NCI-H524 treated with DMSO at 0.1 percent for 48 hours (cell line): ENCODE measurements around the gene NHSL2.
"Not testable (repeated sequence)": the region's sequence is repeated elsewhere in the genome, so short reads cannot be mapped to it uniquely, and the experiment has no call there.

Experiments used
- DNase-seq: peaks from one replicate; lab custom pipeline; 2025; lab: John Stamatoyannopoulos, UW

The NHSL2 gene

GRCh38 chrX:71923516-71923915 lies 12.9 kb downstream of the NHSL2 start:
- DNase-seq, result peak; percentile 52

GRCh38 chrX:71927040-71927439 lies 16.4 kb downstream of the NHSL2 start:
- no peak for DNase-seq

DNA sequence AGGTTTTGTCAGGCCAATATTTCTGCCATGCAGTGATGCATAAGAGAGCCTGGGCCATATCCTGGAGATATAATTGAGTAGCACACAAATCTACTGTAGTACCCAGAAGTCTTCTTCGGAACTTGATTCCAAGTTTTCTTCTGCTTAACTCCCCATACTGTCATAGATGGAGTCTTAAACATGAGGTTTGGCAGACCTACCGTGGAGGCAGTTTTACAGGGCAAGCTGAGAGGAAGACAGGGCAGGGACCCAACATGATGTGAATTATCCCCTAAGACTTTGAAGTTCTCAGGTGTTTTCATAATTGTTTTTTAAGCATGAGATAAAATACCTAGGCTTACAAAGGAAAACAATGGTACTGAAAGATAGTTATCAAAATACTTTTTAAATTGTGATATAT lies 18.2 kb downstream of the NHSL2 start:
- no peak for DNase-seq

- no peak for DNase-seq
Observed at GRCh38 chrX:71930298-71930697, 19.7 kb downstream of the NHSL2 start.

DNA sequence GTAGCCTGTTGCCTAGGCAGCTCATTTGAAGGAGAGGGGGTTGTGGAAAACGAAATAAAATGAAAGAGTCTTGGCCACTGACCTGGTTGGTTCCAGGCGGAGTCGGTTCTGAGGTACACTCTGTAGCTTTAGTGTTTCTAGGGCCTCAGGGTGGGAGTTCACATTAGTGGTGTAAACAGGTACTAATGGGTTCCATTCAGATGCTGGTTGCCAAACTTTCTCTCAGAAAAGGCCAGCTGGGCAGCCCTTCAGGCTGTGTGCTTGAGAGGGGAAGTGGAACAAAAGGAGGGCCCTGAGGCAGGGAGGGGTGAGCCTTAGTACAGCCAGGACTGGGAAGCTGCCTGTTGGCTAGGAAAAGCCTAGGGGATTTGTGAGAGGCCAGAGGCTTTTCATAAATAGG lies 24.8 kb downstream of the NHSL2 start:
- no peak for DNase-seq

GRCh38 chrX:71936632-71937031 lies 26.0 kb downstream of the NHSL2 start:
- DNase-seq, result no peak

GRCh38 chrX:71938371-71938770 lies 27.7 kb downstream of the NHSL2 start:
- no peak for DNase-seq

- DNase-seq, result no peak
Observed at GRCh38 chrX:71941145-71941544, 30.5 kb downstream of the NHSL2 start.

DNA sequence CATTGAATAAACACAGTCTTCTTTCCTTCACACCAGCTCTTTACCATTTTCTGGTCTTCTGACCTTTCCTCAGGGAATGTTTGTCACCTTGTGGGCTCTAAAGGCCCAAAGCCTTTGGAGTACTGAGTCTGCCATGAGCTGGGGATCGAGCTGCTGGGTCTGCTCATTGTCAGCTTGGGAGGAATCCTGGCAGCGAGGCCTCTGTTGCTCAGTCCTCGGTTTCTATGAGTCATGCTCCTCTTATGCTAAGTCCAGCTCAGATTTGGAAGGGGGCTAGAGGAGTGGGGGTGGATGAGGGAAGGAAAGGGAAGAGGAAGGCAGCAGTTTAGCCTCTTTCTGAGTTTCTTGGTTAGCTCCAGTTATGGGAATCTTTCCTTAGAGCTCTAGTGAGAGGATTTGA lies 31.1 kb downstream of the NHSL2 start:
- no peak for DNase-seq

DNA sequence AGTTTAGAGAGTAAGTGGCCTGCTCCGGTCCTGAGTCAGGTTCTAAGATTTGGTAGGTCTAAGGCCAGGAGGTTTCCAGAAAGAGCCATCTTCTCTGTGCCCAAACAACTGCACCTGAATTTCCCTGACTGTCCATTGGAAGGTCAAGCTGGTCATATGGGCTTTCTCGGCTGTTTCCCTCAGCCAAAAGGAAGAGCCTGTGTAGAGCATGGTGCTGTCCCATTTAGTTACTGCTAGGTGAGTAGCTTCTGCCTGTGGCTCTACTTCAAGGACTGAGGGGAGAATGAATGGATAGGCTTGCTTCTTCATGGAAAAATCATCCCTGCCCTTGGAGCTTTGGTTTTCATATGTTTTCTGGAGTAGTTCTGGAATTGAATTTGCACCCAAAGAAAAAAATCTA lies 33.7 kb downstream of the NHSL2 start:
- no peak for DNase-seq

- DNase-seq, result no peak
Observed at GRCh38 chrX:71945237-71945805, 34.7 kb downstream of the NHSL2 start.

GRCh38 chrX:71949363-71949762 lies 38.7 kb downstream of the NHSL2 start:
- DNase-seq, result no peak

GRCh38 chrX:71949844-71950445 lies 39.3 kb downstream of the NHSL2 start:
- DNase-seq, result no peak

DNA sequence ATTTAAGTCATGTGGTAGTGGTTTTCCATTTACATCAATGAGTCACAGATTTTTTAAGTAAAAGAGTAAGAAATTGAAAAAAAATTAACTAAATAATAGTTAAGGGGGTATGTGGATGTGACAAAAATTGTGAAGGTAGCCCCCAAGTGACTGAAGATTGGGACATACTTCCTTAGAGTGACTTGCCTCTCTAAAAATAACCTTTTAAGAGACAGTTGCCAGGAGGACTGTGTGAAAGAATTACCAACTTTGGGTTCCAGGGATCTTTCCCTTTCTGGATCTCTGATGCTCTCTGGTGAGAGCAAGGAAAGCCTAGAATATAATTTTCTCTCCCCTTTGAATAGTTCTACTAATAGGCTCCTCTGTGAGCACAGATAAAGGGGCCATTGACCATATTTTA lies 42.7 kb downstream of the NHSL2 start:
- DNase-seq, result no peak

- no peak for DNase-seq
Observed at GRCh38 chrX:71953946-71954345, 43.3 kb downstream of the NHSL2 start.

GRCh38 chrX:71954458-71954857 lies 43.8 kb downstream of the NHSL2 start:
- no peak for DNase-seq

DNA sequence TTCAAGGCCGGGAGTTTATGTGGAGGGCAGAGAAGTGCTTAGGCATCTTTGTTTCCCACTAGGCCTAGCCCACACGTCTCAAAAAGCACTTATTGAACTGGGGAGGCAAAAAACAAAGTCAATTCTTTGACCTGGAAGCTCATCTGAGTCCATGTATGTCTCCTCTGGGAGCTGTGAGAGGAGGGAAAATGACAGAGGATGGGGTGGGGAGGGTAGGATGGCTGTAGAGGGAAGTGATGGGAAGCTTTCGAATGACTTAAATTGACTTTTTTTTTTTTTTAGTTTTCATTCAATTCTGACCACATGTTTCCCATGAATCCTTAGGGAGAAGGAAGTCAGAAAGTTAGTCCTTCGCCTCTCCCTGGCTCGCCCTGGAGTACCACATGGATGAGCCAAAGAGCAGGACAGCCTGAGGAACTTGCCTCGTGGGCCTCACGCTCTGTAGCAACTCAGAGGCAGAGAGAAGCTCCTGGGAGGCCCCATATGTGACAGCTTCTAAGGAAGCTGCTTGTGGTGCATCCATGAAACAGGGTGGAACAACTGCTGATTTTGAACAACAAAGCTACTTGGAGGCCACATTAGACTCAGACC lies 45.0 kb downstream of the NHSL2 start:
- DNase-seq, result no peak

DNA sequence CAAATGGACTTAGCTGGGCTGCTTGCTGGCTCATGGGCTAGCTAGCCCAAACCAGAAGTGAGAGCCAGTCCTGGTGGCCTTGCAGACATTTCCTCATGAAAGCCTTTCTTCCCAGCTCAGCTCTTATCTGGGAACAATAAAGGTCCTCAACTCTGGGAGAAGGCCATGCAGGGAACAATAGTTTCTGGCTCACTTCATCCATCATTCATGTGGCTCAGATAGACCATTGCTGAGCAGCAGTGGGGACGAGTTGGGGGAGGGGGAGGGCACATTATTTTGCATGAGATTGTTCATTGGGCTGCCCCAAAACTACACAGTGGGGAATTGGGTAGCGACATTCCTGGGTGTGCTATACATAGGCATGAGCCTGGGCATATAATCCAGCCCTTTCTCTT lies 47.6 kb downstream of the NHSL2 start:
- DNase-seq, result no peak

DNA sequence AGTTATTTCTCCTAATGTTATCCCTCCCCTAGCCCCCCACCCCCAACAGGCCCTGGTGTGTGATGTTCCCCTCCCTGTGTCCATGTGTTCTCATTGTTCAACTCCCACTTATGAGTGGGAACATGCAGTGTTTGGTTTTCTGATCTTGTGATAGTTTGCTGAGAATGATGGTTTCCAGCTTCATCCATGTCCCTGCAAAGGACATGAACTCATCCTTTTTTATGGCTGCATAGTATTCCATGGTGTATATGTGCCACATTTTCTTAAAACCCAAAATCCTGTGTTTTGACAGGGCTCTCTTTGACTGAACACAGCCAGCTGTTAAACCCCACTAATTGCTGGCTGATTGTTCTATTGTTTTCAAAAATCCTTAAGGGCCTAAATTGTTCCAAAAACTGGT lies 53.5 kb downstream of the NHSL2 start:
- DNase-seq, result not testable (repeated sequence)

GRCh38 chrX:71974916-71975315 lies 64.3 kb downstream of the NHSL2 start:
- DNase-seq, result no peak

GRCh38 chrX:71976753-71977152 lies 66.1 kb downstream of the NHSL2 start:
- no peak for DNase-seq

DNA sequence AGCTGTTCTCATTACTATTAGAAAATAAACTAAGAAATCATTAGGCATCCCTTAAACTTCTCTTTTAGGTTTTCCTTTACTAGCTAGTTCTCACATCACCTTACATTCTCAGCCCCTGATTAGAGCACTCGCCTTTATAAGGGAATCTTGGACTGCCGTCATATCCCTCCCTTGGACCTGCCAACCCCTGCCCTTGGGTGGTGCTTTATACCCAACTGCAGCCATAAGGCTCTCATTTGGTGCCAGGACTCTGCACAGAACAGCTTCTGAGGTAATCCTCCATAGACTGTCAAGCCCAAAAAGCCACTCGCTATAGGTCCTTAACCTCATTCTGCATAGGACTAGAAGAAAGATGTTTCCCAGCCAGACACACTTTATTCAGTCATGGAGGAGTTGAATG lies 67.5 kb downstream of the NHSL2 start:
- DNase-seq, result no peak

DNA sequence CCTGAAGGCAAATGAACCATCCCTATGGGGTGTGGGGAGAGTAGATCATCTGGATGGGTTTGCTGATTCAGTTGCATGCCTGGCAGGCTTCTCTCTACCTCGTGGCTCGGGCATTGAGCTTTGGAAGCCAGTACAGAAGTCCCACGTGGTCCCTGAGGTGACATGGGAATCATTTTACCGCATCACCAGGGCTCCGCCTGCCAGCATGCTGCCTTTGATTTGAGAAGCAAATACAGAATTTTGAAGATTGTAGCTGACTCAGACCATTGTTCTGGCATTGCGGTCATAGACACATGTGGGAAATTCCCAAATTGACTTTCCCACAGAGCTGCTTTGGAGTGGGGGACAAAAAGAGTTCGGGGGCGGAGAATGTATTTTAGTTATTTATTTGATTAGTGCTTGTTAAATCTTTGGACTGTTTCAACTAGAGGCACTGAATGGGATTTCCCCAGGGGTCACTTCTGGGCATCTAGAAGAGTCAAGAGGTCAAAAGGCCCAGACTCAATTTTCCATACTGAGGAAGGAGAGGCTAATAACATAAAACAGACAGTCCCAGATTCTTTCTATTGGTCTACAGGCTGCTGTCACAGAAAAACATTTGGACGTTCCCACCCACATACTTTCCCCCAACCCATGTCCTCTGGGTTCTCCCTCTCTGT lies 79.3 kb downstream of the NHSL2 start:
- no peak for DNase-seq
